OCI-LY3 (cell line): ENCODE measurements around the gene FNBP1.

ENCODE experiments used
- EZH2phosphoT487 ChIP-seq: fragments of 200-600 bp; shearing (Covaris generic); IDR thresholded peaks from 2 replicates; pipeline ENCODE4 v1.6.1; 2018; ENCODE audit warnings: antibody characterized with exemption, mixed run types, low read depth
- TF ChIP-seq, protein P1 (sequence below): fragments of 200-600, 300-600 bp; sonication (generic); IDR thresholded peaks from 2 replicates; pipeline ENCODE4 v1.5.1; 2014; ENCODE audit warnings: antibody characterized with exemption, low read length, low read depth

DNA sequence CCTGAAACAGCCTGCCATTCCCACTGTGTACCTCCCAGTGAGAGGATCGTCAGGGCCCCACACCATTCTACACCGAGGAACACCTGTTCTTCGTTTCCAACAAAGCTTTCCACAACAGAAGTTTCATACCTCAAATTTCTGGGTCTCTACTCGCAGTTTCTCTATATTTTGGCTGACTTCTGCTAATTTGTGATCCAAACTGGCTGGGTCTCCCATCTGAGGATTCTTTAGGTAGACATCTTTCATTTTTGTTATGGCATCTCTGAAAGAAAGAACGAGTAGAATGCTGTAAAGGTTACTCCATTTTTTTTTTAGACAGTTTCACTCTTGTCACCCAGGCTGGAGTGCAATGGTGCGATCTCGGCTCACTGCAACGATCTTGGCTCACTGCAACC, 140.3 kb downstream of the FNBP1 start:
- TF ChIP-seq, protein P1, sequence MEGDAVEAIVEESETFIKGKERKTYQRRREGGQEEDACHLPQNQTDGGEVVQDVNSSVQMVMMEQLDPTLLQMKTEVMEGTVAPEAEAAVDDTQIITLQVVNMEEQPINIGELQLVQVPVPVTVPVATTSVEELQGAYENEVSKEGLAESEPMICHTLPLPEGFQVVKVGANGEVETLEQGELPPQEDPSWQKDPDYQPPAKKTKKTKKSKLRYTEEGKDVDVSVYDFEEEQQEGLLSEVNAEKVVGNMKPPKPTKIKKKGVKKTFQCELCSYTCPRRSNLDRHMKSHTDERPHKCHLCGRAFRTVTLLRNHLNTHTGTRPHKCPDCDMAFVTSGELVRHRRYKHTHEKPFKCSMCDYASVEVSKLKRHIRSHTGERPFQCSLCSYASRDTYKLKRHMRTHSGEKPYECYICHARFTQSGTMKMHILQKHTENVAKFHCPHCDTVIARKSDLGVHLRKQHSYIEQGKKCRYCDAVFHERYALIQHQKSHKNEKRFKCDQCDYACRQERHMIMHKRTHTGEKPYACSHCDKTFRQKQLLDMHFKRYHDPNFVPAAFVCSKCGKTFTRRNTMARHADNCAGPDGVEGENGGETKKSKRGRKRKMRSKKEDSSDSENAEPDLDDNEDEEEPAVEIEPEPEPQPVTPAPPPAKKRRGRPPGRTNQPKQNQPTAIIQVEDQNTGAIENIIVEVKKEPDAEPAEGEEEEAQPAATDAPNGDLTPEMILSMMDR: no peak
- TF ChIP-seq EZH2phosphoT487: no peak
